Neural cell (in vitro differentiated cells): ENCODE results near the gene MAN2A2. TPM values are rescaled to one million over a fixed set of nuclear protein-coding genes. Genes with fewer than 3 reads are reported as not detected.

Experiments used
- H2AFZ ChIP-seq: fragments of 200-600, 300-800 bp; sonication (generic), shearing (Covaris generic); 2 replicates; pipeline ENCODE4 v1.6.0; 2014; ENCODE audit warnings: low read depth, mild to moderate bottlenecking, antibody characterized with exemption, low read length, moderate library complexity
- H3F3A ChIP-seq: fragments of 200-600 bp; shearing (Covaris generic); 2 replicates; pipeline ENCODE4 v1.6.1; 2016; ENCODE audit warnings: mild to moderate bottlenecking, moderate library complexity, mixed read lengths, antibody characterized with exemption, low read length; ENCODE audit not compliant: insufficient read depth, poor library complexity, severe bottlenecking
- H3K27ac ChIP-seq: fragments of 200-600, 300-800 bp; sonication (generic), shearing (Covaris generic); 2 replicates; pipeline ENCODE4 v1.5.1; 2014; ENCODE audit warnings: mild to moderate bottlenecking, low read length, moderate library complexity
- H3K27me3 ChIP-seq: fragments of 300-800, 200-600 bp; sonication (generic), shearing (Covaris generic); 2 replicates; pipeline ENCODE4 v1.6.0; 2014; ENCODE audit warnings: mild to moderate bottlenecking, low read depth, low read length, moderate library complexity; ENCODE audit not compliant: insufficient read depth
- H3K36me3 ChIP-seq: fragments of 300-800, 200-600 bp; sonication (generic), shearing (Covaris generic); 2 replicates; pipeline ENCODE4 v1.5.1; 2014; ENCODE audit warnings: mild to moderate bottlenecking, antibody characterized with exemption, low read length, moderate library complexity; ENCODE audit not compliant: insufficient read depth
- H3K4me2 ChIP-seq: fragments of 300-800, 200-600 bp; sonication (generic), shearing (Covaris generic); 2 replicates; pipeline ENCODE4 v1.6.0; 2014; ENCODE audit warnings: mild to moderate bottlenecking, low read length
- H3K4me3 ChIP-seq: fragments of 300-800, 200-600 bp; sonication (generic), shearing (Covaris generic); 2 replicates; pipeline ENCODE4 v1.5.1; 2014; ENCODE audit warnings: mild to moderate bottlenecking, low read length, moderate library complexity
- H3K79me2 ChIP-seq: fragments of 200-600 bp; shearing (Covaris generic); replicated peaks from 2 replicates; pipeline ENCODE4 v1.6.0; 2014; ENCODE audit warnings: mild to moderate bottlenecking, low read length, moderate library complexity; ENCODE audit not compliant: insufficient read depth
- H3K9ac ChIP-seq: fragments of 300-800, 200-600 bp; sonication (generic), shearing (Covaris generic); 2 replicates; pipeline ENCODE4 v1.6.1; 2016; ENCODE audit warnings: mild to moderate bottlenecking, low read length, mixed read lengths
- H3K9me2 ChIP-seq: fragments of 200-600 bp; shearing (Covaris generic); 2 replicates; pipeline ENCODE4 v1.6.1; 2016; ENCODE audit warnings: mild to moderate bottlenecking, low read length, mixed read lengths; ENCODE audit not compliant: insufficient read depth
- H3K9me3 ChIP-seq: fragments of 200-600, 300-800 bp; sonication (generic), shearing (Covaris generic); 2 replicates; pipeline ENCODE4 v1.6.1; 2016; ENCODE audit warnings: mild to moderate bottlenecking, mixed run types, low read length, moderate library complexity, mixed read lengths
- H4K20me1 ChIP-seq: fragments of 200-600 bp; shearing (Covaris generic); 2 replicates; pipeline ENCODE4 v1.6.1; 2016; ENCODE audit warnings: mild to moderate bottlenecking, mixed run types; ENCODE audit not compliant: insufficient read depth
- CTCF ChIP-seq: fragments of 450-650 bp; IDR thresholded peaks from 2 replicates; pipeline ENCODE4 v1.5.1; 2014; ENCODE audit warnings: antibody characterized with exemption, mild to moderate bottlenecking, moderate library complexity; ENCODE audit not compliant: poor library complexity, severe bottlenecking
- EP300 ChIP-seq: fragments of 450-650 bp; conservative IDR thresholded peaks from 2 replicates; pipeline ENCODE4 v1.6.1; 2014; ENCODE audit warnings: antibody characterized with exemption, mild to moderate bottlenecking, moderate library complexity; ENCODE audit not compliant: poor library complexity, severe bottlenecking
- EZH2 ChIP-seq: fragments of 200-600, 300-800 bp; shearing (Covaris generic), sonication (generic); IDR thresholded peaks from 2 replicates; pipeline ENCODE4 v1.6.1; 2014; ENCODE audit warnings: antibody characterized with exemption, low read length, borderline replicate concordance, mild to moderate bottlenecking; ENCODE audit not compliant: insufficient read depth, poor library complexity, severe bottlenecking
- MXI1 ChIP-seq: fragments of 450-650 bp; conservative IDR thresholded peaks from 2 replicates; pipeline ENCODE4 v1.6.1; 2014; ENCODE audit warnings: antibody characterized with exemption, mild to moderate bottlenecking; ENCODE audit not compliant: poor library complexity, severe bottlenecking
- POLR2AphosphoS5 ChIP-seq: IDR thresholded peaks from 2 replicates; pipeline ENCODE4 v1.6.1; 2012
- RAD21 ChIP-seq: fragments of 450-650 bp; conservative IDR thresholded peaks from 2 replicates; pipeline ENCODE4 v1.6.1; 2014; ENCODE audit warnings: antibody characterized with exemption, mild to moderate bottlenecking, moderate library complexity
- REST ChIP-seq: IDR thresholded peaks from 2 replicates; pipeline ENCODE4 v1.6.1; 2012; ENCODE audit warnings: borderline replicate concordance
- SMC3 ChIP-seq: fragments of 450-650 bp; conservative IDR thresholded peaks from 2 replicates; pipeline ENCODE4 v1.6.1; 2014; ENCODE audit warnings: antibody characterized with exemption, mild to moderate bottlenecking, moderate library complexity; ENCODE audit not compliant: poor library complexity
- TAF1 ChIP-seq: IDR thresholded peaks from 2 replicates; pipeline ENCODE4 v1.6.1; 2012; ENCODE audit warnings: low read depth
- polyA plus RNA-seq: library from polyadenylated mRNA; depleted of rRNA; stranded (reverse); fragments of >200 nt; gene quantifications from 2 replicates; pipeline ENCODE4 v1.2.3, GENCODE V29; 2014

The MAN2A2 gene
- polyA plus RNA-seq, 1 donor from 2014 or later = 59.8 TPM

GRCh38 chr15:90913398-90913944 is 10.4 kb downstream of the MAN2A2 start:
- no peak overlapping the region for H3K4me3 ChIP-seq
- H3K79me2 ChIP-seq = no peaks in the 10 kb centered on the region
- H3K36me3 ChIP-seq = no peaks in the 10 kb centered on the region
- no peak overlapping the region for H3K9ac ChIP-seq
- no peak overlapping the region for H2AFZ ChIP-seq
- no peaks in the 10 kb centered on the region for H3F3A ChIP-seq
- H4K20me1 ChIP-seq = no peaks in the 10 kb centered on the region
- no peak overlapping the region for H3K27ac ChIP-seq
- no peak for TF ChIP-seq POLR2AphosphoS5
- no peak for TF ChIP-seq REST
- no peak for TF ChIP-seq EP300
- no peak for TF ChIP-seq TAF1
- TF ChIP-seq RAD21 = no peak
- no peak for TF ChIP-seq MXI1
- no peak for TF ChIP-seq CTCF
- no peak for TF ChIP-seq EZH2
- TF ChIP-seq SMC3 = no peak
- H3K4me2 ChIP-seq = no peak overlapping the region
- no peaks in the 10 kb centered on the region for H3K27me3 ChIP-seq
- H3K9me3 ChIP-seq = no peaks in the 10 kb centered on the region
- no peaks in the 10 kb centered on the region for H3K9me2 ChIP-seq

- H3K9me3 ChIP-seq = no peaks in the 10 kb centered on the region
- no peaks in the 10 kb centered on the region for H3K79me2 ChIP-seq
- H3K4me3 ChIP-seq = no peak overlapping the region
- H3K9ac ChIP-seq = no peak overlapping the region
- no peak overlapping the region for H3K4me2 ChIP-seq
- H3K36me3 ChIP-seq = no peaks in the 10 kb centered on the region
- no peak overlapping the region for H2AFZ ChIP-seq
- TF ChIP-seq TAF1 (no peak), MXI1 (no peak), EZH2 (no peak), POLR2AphosphoS5 (no peak), EP300 (no peak), SMC3 (no peak), RAD21 (no peak), CTCF (no peak), REST (no peak)
- H3K9me2 ChIP-seq = no peaks in the 10 kb centered on the region
- no peaks in the 10 kb centered on the region for H3F3A ChIP-seq
- H3K27ac ChIP-seq = no peak overlapping the region
- no peaks in the 10 kb centered on the region for H3K27me3 ChIP-seq
- no peaks in the 10 kb centered on the region for H4K20me1 ChIP-seq
Observed at GRCh38 chr15:90914305-90915080, 11.4 kb downstream of the MAN2A2 start.
